T-helper 1 cell treated with Interleukin-12 subunit alpha and Interleukin-12 subunit beta and Interleukin-4 antibody, amounts not matched to agents 30 ng/mL and 1 ng/mL, for 36 hours (primary cell): Measurements from ENCODE around the gene AGAP3. TPM values are rescaled to one million over a fixed set of nuclear protein-coding genes. Genes with fewer than 3 reads are reported as not detected.

Experiments used
- intact Hi-C: fragments of 100-400 bp; cut with micrococcal nuclease; formaldehyde crosslinking; loops from one replicate; pipeline ENCODE4 v1.15.1; 2024
- total RNA-seq: library from RNA; stranded (reverse); gene quantifications from 2 replicates; pipeline ENCODE4 v1.2.3, GENCODE V29; 2022

AGAP3 gene
- total RNA-seq, 1 donor from 2014 or later, result 25.4 TPM

GRCh38 chr7:151122276-151122675 is 36.0 kb downstream of the AGAP3 start:
- intact Hi-C loops, result loop anchor here (5.0 kb wide), 1 partner anchor 230 kb away; no protein-coding TSS in a partner anchor

DNA sequence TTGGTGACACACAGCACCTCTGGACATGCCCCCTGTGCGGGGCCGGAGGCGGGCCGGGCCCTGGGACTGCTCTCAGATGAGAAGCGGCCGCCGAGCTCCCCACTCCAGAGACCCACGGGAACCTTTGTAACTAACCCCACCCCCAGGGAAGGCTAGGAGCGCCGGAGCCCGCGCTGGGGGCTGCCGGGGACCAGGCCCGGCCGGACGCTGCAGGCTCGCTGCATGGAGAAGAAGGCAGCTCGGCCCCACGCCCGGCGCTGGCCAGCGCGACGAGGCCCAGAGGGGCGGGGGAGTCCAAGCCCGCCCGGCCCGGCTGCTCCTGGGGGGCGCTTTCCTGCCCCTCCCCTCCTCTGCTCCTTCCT is 36.5 kb downstream of the AGAP3 start:
- intact Hi-C loops, result loop anchor here (5.0 kb wide), 1 partner anchor 230 kb away; no protein-coding TSS in a partner anchor

GRCh38 chr7:151123158-151123821 is 37.0 kb downstream of the AGAP3 start:
- intact Hi-C loops, result loop anchor here (5.0 kb wide), 1 partner anchor 229 kb away; no protein-coding TSS in a partner anchor

DNA sequence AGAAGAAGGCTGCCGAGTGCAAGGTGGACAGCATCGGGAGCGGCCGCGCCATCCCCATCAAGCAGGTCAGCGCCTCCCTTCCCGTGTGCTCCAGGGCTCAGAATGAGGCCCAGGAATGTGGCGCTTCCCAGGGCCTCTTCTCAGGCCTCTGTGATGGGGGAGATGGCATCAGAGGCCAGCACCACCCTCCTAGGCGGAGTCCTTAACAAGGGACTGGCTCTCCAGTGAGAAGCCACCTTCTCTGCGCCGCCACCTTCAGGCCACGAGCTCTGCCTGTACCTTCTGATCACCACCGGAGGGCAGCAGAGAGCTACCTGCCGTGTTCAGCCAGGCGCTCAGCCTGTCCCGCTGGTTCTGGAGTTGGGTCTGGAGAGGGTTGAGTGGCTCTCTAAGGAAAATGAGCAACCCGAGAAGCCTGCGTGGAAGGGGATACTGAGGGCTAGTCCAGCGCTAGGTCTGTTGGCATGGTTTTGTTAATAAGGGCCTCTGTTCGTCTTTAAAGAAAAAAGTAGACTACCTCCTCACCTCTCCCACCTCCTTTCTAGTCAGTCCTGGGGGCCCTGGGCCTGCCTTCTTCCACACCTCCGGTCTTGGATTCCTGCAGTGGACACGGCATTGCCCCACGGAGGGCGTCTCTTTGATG is 37.7 kb downstream of the AGAP3 start:
- intact Hi-C loops, result loop anchor here (1.0 to 5.0 kb wide), 5 partner anchors 44 to 228 kb away; no protein-coding TSS in a partner anchor

DNA sequence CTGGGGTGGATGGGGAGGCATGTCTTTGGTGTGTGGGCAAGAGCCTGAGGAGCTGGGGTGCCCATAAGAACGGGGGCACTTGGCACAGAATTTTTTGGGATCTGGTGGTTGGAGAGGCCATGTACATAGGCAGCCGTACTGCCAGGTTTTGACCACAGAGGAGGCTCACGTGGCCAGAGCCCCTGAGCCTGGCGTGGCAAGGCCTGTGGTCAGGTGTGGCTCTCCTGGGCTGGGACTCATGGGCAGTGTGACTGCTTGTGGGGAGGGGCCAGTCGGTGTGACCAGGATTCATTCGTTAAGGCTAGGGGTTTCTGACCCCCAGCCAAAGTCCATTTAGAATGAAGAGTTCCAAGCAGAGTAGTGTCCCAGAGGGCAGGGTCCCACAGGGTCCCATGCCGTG is 38.2 kb downstream of the AGAP3 start:
- intact Hi-C loops, result loop anchor here (1.0 to 5.0 kb wide), 5 partner anchors 44 to 228 kb away; no protein-coding TSS in a partner anchor

- intact Hi-C loops, result loop anchor here (1.0 to 5.0 kb wide), 5 partner anchors 43 to 227 kb away; no protein-coding TSS in a partner anchor
These were observed 38.7 kb downstream of the AGAP3 start for GRCh38 chr7:151124899-151125399.

DNA sequence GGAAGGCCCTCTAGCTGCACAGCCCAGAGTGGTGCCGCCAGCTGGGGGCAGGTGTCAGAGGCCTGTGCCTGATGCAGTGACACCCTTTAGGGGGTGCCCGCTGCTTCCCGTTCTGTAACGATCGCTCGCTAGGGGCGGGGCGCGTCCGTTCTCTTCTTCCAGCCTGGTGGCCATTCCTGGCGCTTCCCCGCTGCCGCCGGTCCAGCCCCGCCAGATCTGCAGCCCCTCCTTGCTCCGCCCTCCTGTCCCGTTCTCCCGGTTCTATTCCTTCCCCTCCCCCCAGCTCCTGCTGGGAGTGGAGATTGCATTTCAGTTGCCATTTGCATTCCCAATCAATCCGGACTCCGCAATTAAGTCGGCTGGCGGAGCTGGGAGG is 39.2 kb downstream of the AGAP3 start:
- intact Hi-C loops, result no loop called here

- intact Hi-C loops, result no loop called here
These were observed 39.7 kb downstream of the AGAP3 start for GRCh38 chr7:151125846-151126481.

DNA sequence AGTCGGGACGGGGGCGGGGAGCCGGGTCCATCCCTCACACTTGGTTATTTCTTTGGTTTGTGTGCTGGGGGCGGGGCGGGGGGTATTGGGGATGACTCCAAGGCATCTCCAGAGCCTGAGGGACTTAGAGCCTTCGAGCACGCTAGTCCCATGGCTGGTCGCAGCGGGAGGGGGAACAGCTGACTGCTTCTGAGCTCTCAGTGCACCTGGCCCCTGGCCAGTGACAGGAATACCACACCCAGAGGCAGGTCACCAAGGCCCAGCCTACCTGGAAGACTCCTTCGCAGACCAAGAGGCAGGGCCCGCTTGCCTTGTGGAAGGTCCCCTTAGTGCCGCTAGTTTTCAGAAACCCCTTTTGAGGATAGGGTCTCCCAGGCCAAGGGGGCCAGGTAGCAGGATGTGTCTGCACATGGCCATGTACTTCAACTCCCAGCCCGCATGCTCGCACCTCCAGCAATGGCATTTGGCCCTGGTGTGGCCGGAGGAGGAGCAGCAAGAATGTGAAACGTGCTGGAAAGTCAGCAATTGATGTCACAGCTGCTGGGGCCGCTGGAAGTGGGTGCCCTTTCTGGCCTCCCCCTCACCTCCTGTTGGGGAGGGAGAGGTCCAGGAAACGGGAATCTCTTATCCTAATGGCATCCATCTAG is 40.3 kb downstream of the AGAP3 start:
- intact Hi-C loops, result no loop called here

- intact Hi-C loops, result no loop called here
These were observed 41.9 kb downstream of the AGAP3 start for GRCh38 chr7:151128144-151128543.

GRCh38 chr7:151128716-151129115 is 42.4 kb downstream of the AGAP3 start:
- intact Hi-C loops, result no loop called here

DNA sequence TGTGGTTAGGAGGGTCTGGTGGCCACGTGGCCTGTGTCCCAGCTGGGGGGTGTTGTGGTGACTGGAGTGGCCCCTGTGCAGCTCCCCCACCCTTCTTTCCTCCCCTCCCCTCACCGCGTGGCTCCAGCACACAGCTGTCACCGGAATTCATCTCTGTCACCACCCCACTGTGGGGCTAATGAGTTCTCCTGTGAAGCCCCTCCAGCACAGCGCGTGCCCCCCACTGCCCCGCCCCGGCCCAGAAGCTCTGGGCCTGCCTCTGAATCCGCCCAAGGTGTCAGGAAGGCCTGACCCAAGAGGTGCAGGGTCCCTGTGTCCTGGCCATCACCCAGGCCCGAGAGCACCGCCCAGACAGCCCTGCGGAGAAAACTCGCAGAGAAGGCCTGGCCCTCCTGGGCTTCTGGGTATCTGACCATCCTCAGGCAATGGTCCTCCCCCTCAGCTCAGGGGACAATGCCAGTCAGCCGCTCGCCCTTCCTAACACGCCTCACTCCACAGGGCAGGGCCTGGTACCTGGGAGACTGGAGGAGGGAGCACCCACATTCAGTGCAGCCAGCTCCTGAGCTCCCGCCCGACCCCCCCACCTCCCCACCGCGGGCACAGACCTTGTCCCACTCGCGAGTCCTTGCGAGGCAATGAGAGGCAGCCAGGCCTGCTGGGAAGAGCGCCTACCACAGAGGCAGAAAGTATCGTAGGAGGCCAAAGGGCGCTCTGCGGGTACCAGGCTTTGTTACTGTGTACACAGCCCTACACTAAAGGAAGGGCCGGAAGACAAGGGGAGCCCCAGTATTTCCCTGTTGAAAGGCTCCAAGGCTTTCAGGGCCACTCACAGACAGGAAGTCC is 43.1 kb downstream of the AGAP3 start:
- intact Hi-C loops, result no loop called here

DNA sequence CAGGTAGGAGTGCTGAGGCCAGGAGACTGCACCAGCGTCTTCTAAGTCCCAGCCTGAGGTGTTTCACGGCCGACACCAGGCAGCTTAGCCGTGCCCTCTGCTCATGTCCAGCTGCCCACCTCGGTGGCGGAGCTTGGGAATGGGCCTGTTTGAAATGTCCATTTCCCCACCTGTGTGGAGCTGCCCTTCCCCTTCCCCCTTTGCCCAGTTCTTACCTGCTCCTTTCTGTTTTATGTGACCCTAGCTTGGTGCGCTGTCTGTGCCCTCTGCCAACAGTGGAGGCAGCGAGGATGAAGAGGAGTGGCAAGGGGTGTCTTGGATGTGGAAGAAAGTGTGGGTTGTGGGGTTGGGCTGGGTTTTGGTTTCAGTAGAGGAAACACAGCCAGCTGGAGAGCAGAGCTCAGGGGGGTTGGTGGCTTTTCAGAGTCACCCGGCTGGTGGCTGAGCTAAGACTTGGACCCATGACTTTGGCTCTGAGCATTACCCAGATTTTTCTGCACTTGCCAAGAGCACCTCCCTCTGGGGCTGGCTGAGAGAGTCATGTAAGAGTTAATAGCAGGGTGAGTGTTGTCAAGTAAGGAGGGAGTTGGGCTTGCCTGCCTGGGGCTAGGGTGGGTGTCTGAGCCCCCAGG is 43.8 kb downstream of the AGAP3 start:
- intact Hi-C loops, result no loop called here

- intact Hi-C loops, result no loop called here
These were observed 44.5 kb downstream of the AGAP3 start for GRCh38 chr7:151130741-151131157.

GRCh38 chr7:151131224-151131591 is 44.9 kb downstream of the AGAP3 start:
- intact Hi-C loops, result no loop called here

- intact Hi-C loops, result no loop called here
These were observed 45.5 kb downstream of the AGAP3 start for GRCh38 chr7:151131592-151132293.

DNA sequence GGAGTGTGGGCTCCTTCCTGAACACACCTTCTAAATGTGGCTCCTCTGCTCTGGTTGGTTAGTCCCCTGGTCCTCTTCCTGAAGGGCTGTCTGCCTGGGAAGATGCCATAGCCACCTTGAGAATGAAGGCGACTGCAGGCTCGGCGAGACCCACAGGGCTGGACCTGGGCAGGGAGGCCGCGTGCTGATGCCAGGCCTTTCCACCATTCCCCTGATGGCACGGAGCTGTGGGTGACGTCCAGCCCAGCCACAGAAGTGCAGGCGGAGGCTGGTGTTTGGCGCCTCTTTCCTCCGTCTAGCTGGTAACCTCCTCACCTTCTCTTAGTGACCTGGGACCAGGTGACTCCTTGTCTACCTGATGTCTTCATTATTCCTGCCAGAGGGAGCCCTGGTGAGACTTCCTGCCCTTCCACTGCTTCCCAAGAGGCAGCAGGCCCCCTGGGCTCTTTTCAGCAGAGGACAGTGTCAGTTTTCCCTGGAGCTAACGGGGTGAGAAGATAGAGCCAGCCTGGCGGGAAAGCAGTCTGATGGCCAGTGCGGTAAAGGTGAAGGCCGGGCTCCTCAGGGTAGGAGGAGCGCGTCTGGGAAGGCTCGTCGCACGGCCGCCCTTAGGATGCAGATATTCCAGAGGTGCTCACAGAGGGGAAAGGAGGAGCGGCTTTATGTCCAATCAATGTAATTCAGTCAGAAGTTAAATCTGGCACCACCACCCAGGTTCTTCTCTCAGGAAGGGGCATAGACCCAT is 46.4 kb downstream of the AGAP3 start:
- intact Hi-C loops, result no loop called here

DNA sequence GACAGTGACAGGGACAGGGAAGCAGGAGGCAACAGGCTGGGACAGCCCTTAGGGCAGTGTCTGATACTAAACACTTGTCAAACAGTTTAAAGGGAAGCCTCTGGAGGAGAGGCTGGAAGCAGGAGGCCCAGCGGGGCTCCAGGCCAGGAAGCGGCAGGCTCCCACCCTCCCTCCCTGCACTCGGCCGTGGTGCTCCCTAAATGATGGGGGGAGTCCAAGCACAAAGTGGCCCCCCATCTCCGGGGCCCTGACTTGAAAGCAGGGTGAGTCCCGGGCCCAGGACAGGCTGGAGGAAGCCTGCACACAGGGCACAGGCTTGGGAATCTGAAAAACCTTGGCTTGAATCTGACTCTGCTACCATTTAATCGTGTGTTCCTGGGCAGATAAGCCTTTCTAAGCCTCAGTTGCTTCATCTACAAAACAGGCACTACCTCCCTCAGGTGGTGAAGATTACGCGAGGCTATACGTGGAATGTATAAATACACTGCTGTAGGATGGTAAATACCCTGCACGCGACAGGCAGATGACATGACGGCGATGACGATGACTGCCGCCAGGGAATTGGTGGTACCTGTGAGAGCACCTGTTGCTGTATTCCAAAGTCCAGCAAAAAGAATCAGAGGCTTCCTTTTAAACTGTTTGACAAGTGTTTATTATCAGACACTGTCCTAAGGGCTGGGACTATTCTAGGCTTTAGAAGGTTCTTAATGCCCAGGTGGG is 47.2 kb downstream of the AGAP3 start:
- intact Hi-C loops, result no loop called here
